Esophagus squamous epithelium (tissue), 5 donors: Measurements from ENCODE around the gene GPR119. TPM values are rescaled to one million over a fixed set of nuclear protein-coding genes. Genes with fewer than 3 reads are reported as not detected.
"Not testable (repeated sequence)": the region's sequence is repeated elsewhere in the genome, so short reads cannot be mapped to it uniquely, and the experiment has no call there.

ENCODE experiments used
- DNase-seq: peaks from one replicate; lab custom pipeline; 2025; lab: John Stamatoyannopoulos, UW
- H3K27ac ChIP-seq, 4 donors: fragments of 200-600 bp; sonication (generic); one replicate each; pipeline ENCODE4 v1.5.1; 2016 to 2019; ENCODE audit warnings: mild to moderate bottlenecking in 1 of 4
- H3K27me3 ChIP-seq, 4 donors: fragments of 200-600 bp; sonication (generic); 1 replicate in 3 of 4; 2 replicates in 1 of 4; pipeline versions ENCODE4 v1.5.1 to v1.6.0; 2017 to 2021; ENCODE audit warnings: antibody characterized with exemption in 1 of 4
- H3K36me3 ChIP-seq, 3 donors: fragments of 200-600 bp; sonication (generic); one replicate each; pipeline ENCODE4 v1.5.1; 2016 to 2019
- H3K4me1 ChIP-seq, 3 donors: fragments of 200-600 bp; sonication (generic); one replicate each; pipeline ENCODE4 v1.5.1; 2017 to 2019
- H3K4me3 ChIP-seq, 4 donors: fragments of 200-600 bp; sonication (generic); 1 replicate in 3 of 4; 2 replicates in 1 of 4; pipeline ENCODE4 v1.5.1; 2016 to 2019; ENCODE audit warnings: mild to moderate bottlenecking in 2 of 4, moderate library complexity in 1 of 4
- H3K9me3 ChIP-seq, 3 donors: fragments of 200-600 bp; sonication (generic); one replicate each; pipeline ENCODE4 v1.5.1; 2016 to 2019
- POLR2A ChIP-seq, 4 donors: fragments of 450-650 bp; IDR thresholded peaks; one replicate each; pipeline ENCODE4 v1.6.1; 2017; ENCODE audit warnings: antibody characterized with exemption in 4 of 4, mild to moderate bottlenecking in 4 of 4, moderate library complexity in 3 of 4
- WGBS, 2 donors: methylation state at CpG; one replicate each; pipeline ENCODE4 v1.1.5; 2018; 5-methylcytosine and 5-hydroxymethylcytosine counted together
- intact Hi-C: fragments of 100-400 bp; cut with DNase I; formaldehyde crosslinking; loops from one replicate; pipeline ENCODE4 v1.15.0; 2022
- total RNA-seq, 4 donors: library from RNA; depleted of rRNA; stranded (reverse); fragments of >200 nt; gene quantifications; one replicate each; pipeline ENCODE4 v1.1.0, GENCODE V29; 2016
- TF ChIP-seq, protein P1 (sequence below), 6 experiments: fragments of 450-650 bp in 4 of 6; fragments of 200-600 bp in 2 of 6; sonication (generic) in 2 of 6; IDR thresholded peaks; one replicate each; pipeline ENCODE4 v1.5.1; 2016 to 2019; ENCODE audit warnings: antibody characterized with exemption in 6 of 6, mild to moderate bottlenecking in 4 of 6, moderate library complexity in 4 of 6
- donor health status: DM: yes; HTN: yes; CAD: no.

Gene GPR119
- total RNA-seq, 4 donors from 2014 or later = not detected

DNA sequence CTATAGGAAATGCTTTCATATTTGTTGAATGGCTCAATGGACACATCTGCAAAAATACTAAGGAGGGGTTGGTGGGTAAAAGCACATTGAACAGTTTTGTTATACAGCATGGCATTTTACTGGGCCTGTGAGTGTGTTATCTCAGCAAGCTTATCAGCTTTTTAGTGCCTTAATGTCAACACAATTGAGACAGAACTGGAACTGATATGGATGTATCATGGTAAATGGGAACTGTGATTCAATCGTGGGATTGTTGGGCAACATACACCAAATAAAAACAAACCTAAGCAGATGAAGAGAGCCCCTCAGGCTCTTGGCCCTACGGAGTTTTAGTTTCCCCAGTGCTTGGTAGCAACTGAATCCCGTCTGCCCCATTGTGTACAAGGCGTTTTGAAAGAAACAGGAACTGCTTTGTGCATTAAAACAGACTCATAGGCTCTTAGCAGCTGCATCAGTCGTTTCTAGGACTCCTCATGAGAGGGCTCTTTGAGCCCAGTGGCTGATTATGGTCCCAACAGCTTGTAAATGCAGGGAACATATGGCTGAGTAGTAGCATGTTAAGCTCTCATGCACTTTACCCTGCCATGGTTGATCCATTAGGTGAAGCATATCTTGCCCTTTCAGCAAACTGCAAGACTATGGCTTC lies 7.3 kb downstream of the GPR119 start:
- Histone ChIP-seq H3K4me3 (no peak overlapping the region), H3K36me3 (no peaks in the 10 kb centered on the region), H3K9me3 (no peaks in the 10 kb centered on the region), H3K27me3 (no peaks in the 10 kb centered on the region), H3K27ac (no peak overlapping the region), H3K4me1 (no peaks in the 10 kb centered on the region)
- TF ChIP-seq, protein P1, sequence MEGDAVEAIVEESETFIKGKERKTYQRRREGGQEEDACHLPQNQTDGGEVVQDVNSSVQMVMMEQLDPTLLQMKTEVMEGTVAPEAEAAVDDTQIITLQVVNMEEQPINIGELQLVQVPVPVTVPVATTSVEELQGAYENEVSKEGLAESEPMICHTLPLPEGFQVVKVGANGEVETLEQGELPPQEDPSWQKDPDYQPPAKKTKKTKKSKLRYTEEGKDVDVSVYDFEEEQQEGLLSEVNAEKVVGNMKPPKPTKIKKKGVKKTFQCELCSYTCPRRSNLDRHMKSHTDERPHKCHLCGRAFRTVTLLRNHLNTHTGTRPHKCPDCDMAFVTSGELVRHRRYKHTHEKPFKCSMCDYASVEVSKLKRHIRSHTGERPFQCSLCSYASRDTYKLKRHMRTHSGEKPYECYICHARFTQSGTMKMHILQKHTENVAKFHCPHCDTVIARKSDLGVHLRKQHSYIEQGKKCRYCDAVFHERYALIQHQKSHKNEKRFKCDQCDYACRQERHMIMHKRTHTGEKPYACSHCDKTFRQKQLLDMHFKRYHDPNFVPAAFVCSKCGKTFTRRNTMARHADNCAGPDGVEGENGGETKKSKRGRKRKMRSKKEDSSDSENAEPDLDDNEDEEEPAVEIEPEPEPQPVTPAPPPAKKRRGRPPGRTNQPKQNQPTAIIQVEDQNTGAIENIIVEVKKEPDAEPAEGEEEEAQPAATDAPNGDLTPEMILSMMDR (IDR thresholded peaks at IDR 0.05) = no peak
- no peak for TF ChIP-seq POLR2A (IDR thresholded peaks at IDR 0.05)
- 48 to 67% methylated on average over 3 to 5 of the region's 5 CpGs for WGBS, 2 donors
- no peak for DNase-seq
- intact Hi-C loops = no loop called here

DNA sequence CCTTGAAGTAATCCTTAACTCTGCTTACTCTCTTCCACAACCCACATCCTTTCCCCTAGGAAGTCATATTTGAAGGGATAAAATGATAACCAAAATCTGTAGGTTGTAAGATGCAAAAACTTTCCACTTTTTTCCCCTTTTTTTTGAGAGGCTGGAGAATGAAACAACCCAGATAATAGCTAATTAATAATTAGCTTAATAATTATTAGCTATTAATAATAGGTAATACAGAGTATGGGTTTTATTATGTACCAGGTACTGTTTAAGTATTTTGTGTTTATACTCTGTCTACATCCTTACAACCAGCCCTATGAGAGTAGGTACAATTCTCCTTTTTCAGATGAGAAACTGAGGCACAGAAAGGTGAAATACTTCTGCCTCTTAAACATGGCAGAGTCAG lies 9.4 kb downstream of the GPR119 start:
- H3K27me3 ChIP-seq = no peaks in the 10 kb centered on the region
- no peak for DNase-seq
- H3K4me1 ChIP-seq = no peaks in the 10 kb centered on the region
- TF ChIP-seq, protein P1 (IDR thresholded peaks at IDR 0.05) = no peak
- TF ChIP-seq POLR2A (IDR thresholded peaks at IDR 0.05) = no peak
- intact Hi-C loops = no loop called here
- H3K4me3 ChIP-seq = no peak overlapping the region
- H3K27ac ChIP-seq = no peak overlapping the region
- H3K9me3 ChIP-seq = no peaks in the 10 kb centered on the region
- H3K36me3 ChIP-seq = peaks cover 0 to 16% (median 0%) of the 10 kb centered on the region in 3 donors

DNA sequence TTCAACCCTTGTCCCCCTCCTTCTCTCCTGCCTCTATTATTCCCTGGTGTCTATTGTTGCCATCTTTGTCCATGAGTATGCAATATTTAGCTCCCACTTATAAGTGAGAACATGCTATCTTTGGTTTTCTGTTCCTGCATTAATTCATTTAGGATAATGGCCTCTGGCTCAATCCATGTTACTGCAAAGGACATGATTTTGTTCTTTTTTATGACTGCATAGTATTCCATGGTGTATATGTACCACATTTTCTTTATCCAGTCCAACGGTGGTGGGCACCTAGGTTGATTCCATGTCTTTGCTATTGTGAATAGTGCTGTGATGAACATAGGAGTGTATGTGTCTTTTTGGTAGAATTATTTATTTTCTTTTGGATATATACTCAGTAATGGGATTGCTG lies 33.4 kb downstream of the GPR119 start:
- 58 to 100% methylated on average over 1 of the region's 1 CpG for WGBS, 2 donors
- peaks cover 0 to 16% (median 0%) of the 10 kb centered on the region in 3 donors for H3K36me3 ChIP-seq
- H3K27me3 ChIP-seq, H3K4me3 ChIP-seq, H3K4me1 ChIP-seq, DNase-seq, H3K27ac ChIP-seq, intact Hi-C loops, H3K9me3 ChIP-seq: not testable (repeated sequence)

DNA sequence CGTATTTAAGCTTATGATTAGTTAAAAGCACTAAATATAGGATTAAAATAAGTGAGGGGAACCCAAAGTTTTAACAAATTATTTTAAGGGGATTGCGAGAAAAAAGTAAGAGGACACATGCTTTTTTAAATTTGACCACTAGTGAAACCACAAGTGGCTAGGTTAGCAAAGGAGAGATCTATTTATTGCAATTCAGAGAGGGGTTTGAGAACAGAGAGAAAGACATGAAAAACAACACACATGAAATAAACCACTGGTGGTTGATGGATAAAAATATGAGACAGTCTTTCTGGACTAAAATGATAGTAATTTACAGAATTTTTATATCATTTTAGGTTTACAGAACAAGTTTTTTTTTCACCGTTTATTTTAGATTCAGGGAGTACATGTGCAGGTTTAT lies 33.9 kb downstream of the GPR119 start:
- Histone ChIP-seq H3K4me1 (no peaks in the 10 kb centered on the region), H3K9me3 (no peaks in the 10 kb centered on the region), H3K36me3 (peaks cover 0 to 16% (median 0%) of the 10 kb centered on the region in 3 donors), H3K27me3 (no peaks in the 10 kb centered on the region), H3K4me3 (no peak overlapping the region), H3K27ac (no peak overlapping the region)
- intact Hi-C loops = no loop called here
- no peak for DNase-seq
- WGBS, 2 donors = 73 to 92% methylated on average over 3 of the region's 3 CpGs
- no peak for TF ChIP-seq POLR2A (IDR thresholded peaks at IDR 0.05)
- TF ChIP-seq, protein P1 (IDR thresholded peaks at IDR 0.05) = no peak

DNA sequence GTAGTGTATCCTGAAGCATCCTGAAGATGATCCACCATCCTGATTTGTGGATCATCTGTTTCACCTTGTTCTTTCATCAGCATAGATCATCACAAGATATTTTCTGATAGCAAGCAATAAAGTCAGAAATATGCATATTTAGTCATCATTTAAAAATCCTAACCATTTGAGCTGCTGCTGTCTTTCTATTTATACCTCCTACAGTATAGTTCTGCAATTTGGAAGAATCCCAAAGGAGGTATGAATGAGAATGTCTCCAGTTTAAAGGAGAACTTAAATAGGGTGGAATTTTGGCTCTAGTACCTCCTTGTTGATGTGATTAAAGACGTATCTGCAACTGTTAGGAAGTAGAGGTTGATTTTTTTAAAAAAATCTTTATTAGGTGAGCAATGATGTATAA lies 38.2 kb downstream of the GPR119 start:
- Histone ChIP-seq H3K36me3 (peaks cover 0 to 16% (median 0%) of the 10 kb centered on the region in 3 donors), H3K27me3 (no peaks in the 10 kb centered on the region), H3K9me3 (no peaks in the 10 kb centered on the region), H3K4me1 (no peaks in the 10 kb centered on the region), H3K27ac (no peak overlapping the region), H3K4me3 (no peak overlapping the region)
- no peak for DNase-seq
- TF ChIP-seq POLR2A (IDR thresholded peaks at IDR 0.05) = no peak
- TF ChIP-seq, protein P1 (IDR thresholded peaks at IDR 0.05) = no peak
- 33 to 73% methylated on average over 1 of the region's 1 CpG for WGBS, 2 donors
- intact Hi-C loops = no loop called here
